ENCODE data around the gene TLR3.

Gene TLR3

DNA sequence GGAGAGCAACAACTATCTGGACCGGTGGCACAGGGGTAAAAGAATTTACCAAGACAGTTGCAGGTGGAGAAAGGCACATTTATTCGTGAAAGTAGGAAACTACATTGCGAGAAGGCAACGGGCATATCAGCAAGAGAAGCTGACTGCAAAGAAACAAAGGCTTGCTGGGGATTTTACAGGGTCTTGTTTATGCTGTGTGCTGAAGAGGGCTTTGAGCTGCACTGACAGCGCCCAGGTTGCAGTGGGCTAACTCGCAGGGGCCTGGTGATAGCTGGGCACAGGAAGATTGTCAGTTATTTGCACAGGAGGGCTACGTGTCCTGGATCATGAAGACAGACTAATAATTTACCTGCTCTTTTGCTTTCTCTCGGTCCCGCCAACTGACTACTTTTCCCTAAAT lies 10.7 kb downstream of the TLR3 start:
- TF ChIP-seq GATA3 (IDR thresholded peaks at IDR 0.05; ENCODE audit: low read depth, low read length) (no peak), GATA2 (IDR thresholded peaks at IDR 0.05; ENCODE audit: low read depth, low read length) (no peak)

DNA sequence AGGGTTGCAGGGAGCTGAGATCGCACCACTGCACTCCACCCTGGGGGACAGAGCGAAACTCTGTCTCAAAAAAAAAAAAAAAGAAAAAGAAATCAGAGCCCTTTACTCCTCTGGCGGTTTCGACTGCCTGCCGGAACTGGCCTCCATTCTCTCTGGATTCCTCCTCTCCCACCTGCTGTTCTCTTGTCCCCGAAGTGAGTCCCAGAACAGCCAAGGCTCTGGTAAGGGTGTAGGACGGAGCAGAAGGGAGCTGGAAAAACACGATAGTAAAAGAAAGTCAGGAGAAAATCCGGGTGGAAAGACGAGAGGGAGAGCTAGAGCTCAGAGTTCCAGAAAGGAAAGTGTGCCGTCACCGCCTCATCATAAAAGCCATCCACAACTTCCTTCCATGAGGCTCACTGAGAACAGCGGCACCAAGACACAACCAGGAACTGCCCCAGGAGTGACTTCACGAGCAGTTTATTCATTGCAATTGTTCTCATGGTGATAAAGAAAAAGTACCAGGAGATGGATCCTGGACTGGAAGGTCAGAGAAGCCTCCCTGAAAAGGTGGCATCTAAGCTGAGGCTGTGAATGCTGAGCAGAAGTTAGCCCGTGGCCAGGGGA lies 12.3 kb downstream of the TLR3 start:
- TF ChIP-seq GATA3 (IDR thresholded peaks at IDR 0.05; ENCODE audit: low read depth, low read length): no peak
- no peak for TF ChIP-seq GATA2 (IDR thresholded peaks at IDR 0.05; ENCODE audit: low read depth, low read length)

DNA sequence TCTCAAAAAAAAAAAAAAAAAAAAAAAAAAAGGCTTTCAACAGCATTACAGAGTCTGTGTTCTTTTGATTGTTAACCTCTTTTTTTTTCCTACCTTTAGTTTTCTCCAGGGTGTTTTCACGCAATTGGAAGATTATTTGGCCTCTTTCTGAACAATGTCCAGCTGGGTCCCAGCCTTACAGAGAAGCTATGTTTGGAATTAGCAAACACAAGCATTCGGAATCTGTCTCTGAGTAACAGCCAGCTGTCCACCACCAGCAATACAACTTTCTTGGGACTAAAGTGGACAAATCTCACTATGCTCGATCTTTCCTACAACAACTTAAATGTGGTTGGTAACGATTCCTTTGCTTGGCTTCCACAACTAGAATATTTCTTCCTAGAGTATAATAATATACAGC lies 13.3 kb downstream of the TLR3 start:
- TF ChIP-seq GATA2 (IDR thresholded peaks at IDR 0.05; ENCODE audit: low read depth, low read length) (no peak), GATA3 (IDR thresholded peaks at IDR 0.05; ENCODE audit: low read depth, low read length) (no peak)

DNA sequence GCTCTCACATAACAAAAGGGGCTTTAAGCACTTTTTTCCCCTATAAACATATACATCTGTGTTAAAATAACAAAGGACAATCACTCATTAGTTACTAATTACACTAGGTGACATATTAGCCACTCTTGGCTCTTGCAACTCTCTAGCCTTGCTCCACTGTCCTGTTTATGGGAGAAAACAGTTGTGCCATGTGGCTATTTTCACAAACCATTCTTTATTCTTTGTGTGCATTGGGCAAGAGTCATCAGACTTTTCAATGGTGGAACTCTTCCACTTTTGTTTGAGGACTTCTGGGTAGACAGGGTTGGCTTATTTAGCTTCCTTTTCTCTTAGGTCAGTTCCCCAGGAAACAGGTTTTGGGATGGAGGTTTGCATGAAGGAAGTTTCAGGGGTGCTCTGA lies 19.6 kb downstream of the TLR3 start:
- no peak for TF ChIP-seq GATA2 (IDR thresholded peaks at IDR 0.05; ENCODE audit: low read depth, low read length)

DNA sequence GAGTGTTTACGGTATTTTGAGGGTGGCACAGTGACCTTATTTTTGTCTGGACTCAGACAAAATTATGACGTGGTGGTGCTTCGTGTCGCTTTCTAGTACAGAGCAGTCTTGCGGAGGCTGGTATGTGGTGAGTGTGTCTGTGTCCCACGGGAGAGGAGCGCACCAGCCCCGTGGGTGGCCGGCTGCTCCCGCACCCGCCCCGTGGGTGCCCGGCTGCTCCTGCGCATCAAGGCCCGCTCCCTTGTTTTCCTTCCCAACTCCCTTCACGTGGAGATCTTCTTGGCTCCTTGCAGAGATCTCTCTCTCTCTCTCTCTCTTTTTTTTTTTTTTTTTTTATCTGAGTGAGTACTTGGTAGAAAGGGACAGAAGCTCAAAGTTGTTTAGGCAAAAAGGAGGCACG lies 23.3 kb downstream of the TLR3 start:
- TF ChIP-seq GATA2 (IDR thresholded peaks at IDR 0.05; ENCODE audit: low read depth, low read length): no peak
- TF ChIP-seq GATA3 (IDR thresholded peaks at IDR 0.05; ENCODE audit: low read depth, low read length): no peak

DNA sequence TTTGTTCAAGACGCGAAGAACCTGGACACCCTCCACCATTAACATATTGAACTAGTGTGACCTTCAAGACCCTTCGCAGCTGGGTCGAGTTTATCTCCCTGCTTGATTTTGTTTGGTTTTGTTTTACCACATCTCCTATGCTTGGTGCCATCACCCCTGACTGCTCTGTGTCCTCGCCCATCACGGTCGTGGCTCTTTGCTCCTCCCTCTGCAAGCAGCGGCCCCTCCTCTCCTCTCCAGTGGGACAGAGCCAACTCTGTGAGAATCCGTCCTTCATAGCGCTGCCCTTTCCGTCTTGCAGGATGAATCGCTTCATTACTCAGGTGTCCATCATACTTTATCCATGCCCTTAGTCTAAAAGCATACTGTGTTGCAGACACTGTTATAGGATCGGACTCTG lies 26.4 kb downstream of the TLR3 start:
- no peak for TF ChIP-seq GATA2 (IDR thresholded peaks at IDR 0.05; ENCODE audit: low read depth, low read length)
- no peak for TF ChIP-seq GATA3 (IDR thresholded peaks at IDR 0.05; ENCODE audit: low read depth, low read length)

DNA sequence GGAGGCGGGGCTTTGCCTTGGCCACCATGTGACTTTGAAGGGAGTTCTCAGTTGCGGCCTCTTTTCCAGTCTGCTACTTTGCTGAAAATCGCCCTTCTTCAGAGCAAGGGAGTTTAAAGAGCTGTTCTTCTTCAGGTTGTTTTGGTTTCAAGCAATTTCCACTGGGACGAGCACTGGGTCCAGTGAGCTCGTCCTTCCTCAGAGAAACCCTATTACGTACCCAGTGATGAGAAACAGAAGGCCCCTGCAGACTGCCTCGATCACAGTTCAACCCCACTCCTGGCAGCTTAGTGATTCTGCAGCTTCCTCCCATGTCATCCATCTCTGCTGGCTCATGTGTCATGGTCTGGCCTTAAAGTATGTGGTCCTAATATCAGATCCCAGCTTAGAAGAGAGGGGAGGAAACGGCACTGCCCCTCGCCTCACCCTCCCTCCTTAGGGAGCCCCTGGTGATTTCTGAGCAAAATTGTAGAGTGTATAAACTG lies 27.8 kb downstream of the TLR3 start:
- no peak for TF ChIP-seq GATA3 (IDR thresholded peaks at IDR 0.05; ENCODE audit: low read depth, low read length)
- TF ChIP-seq GATA2 (IDR thresholded peaks at IDR 0.05; ENCODE audit: low read depth, low read length): no peak

DNA sequence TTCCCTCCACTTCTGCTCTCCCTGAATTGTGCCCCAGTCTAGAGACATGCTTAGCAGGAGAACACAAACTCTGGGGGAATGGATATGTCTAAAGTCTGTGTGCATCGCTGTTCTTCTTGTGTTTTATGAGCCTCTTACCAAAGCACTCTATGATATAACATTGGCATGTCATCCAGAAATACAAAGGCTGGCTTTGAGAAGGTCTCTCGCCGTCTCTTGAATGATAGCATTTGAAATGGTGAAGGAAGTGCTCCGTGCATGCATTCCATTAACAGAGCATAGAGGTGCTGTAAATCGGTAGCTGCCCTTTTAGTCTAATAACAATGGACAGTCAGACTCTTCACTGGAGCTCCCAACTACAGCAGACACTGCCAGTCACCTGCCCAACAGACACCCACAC lies 28.4 kb downstream of the TLR3 start:
- TF ChIP-seq GATA2 (IDR thresholded peaks at IDR 0.05; ENCODE audit: low read depth, low read length): no peak
- no peak for TF ChIP-seq GATA3 (IDR thresholded peaks at IDR 0.05; ENCODE audit: low read depth, low read length)

DNA sequence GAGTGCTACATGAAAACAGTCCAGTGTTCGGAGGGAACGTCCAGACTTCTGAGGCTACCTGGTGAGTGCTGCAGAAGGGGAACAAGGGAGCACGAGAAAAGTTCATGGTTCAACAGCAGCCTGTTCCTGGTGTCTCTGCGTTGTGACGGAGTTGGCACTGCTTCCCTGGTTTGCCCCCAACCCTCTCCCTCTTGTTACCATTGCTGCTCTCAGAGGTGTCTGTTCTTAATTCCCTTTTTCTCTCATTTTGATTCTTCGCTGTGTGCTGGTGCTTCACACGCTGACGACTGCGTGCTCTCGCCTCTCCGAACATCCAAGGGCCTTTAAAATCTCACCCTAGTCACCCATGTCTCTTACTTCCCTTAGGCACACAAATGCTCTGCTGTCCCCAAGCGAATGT lies 34.0 kb downstream of the TLR3 start:
- TF ChIP-seq GATA2 (IDR thresholded peaks at IDR 0.05; ENCODE audit: low read depth, low read length) (no peak), GATA3 (IDR thresholded peaks at IDR 0.05; ENCODE audit: low read depth, low read length) (no peak)

DNA sequence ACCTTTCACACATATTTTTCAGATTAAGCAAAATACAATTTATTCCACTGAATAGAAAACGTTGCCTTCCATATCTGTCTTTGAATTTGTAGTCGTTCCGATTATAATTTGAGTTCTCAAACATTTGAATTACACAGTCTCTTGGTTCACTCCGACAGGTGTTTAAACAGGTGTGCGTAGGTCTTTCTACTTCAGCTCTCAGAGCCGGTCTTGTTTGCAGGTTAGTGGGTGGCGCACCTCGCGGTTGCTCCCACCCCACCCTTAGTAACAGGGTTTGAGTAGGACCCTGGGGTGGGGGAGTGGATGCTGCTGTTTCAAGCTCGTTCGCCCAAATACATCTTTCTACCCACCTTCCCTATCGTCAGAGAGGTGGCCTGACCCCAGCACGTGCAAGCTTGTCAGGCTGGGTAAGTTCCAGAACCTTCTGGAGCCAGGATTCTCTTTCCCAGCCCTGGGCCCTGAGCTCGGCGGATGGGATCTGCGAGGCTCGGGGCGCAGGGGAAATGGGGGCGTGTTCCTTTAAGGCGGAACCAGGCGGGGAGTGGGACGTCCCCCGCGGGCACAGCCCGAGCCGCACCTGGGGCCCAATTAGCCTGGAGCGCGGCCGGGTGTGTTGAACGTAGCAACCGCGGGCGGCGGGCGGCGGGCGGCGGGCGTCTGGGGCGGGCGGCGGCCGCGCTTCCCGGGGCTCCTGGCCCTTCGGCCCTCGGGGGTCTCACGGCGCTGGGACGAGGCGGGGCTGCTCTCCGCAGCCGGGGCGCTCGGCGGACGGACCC lies 35.3 kb downstream of the TLR3 start, which contains the start of gene FAM149A:
TSS of gene FAM149A (plus strand) at position 591 of the 776 bp plus-strand sequence.
- TF ChIP-seq GATA3 (IDR thresholded peaks at IDR 0.05; ENCODE audit: low read depth, low read length) (no peak), GATA2 (IDR thresholded peaks at IDR 0.05; ENCODE audit: low read depth, low read length) (no peak)

DNA sequence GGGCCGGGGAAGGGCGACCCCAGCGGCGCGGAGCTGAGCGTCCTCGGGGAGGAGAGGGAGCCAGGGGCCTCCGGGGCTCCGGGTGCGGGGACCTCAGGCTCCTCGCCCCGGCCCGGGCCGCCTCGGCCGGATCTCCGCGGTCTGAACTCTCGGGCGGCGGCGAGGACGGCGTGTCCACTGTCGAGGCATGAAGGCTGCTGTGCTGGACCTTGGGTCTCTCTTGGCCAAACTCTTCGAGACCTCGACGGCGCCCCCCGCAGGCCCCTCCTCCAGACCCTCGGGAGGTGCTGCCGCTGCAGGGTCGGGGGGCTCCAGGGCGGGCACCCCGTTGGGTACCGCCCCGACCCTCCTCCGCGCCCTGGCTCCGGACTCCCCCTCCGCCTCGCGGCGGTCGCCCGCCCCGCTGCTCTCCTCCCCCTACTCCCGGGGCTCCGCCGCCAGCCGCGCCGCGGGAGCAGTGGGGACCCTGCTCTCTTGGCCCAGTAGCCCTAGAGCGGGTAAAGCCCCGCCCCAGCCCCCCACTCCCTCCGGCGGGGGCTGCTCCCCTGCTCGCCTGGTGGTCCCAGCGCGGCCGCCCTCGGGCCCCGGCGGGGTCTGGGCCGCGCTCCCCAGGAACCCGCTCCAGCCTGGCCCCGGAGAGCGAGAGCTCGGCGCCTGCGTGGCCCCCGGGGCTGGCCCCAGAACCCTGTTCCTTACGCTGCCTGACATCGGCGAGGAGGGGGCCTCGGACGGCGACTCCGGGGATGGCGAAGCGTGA lies 36.1 kb downstream of the TLR3 start:
- TF ChIP-seq GATA2 (IDR thresholded peaks at IDR 0.05; ENCODE audit: low read depth, low read length): no peak
- no peak for TF ChIP-seq GATA3 (IDR thresholded peaks at IDR 0.05; ENCODE audit: low read depth, low read length)

DNA sequence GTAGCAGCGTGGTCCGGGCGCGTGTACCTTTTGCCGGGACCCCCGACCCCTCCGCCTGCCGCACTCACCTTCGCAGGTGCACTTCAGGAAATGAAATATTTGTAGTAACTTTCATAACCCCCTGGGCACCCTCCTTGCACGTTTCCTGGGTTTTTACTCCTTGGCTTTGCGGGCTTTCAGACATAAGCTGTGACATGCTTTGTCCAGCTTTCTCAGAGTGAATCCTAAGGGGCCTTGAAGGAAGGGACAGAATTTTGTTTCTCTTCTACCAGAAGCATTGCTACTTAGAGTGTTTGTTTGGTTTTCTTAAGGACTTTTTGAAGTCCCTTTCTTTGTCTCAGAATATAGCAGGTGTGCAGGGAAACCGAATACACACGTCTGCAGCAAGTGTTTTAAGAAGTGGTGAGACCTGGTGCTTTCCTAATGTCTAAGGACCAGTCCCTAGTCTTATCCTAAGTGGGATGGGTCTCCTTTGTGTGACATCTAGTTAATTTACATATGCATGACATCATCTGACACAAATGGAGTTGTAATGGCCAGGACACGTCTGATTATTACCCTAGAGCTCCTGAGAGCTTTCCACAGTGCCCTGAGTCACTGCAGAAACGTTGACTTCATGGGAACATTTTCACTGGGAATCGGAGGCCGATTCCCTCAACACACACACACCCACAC lies 36.8 kb downstream of the TLR3 start:
- no peak for TF ChIP-seq GATA3 (IDR thresholded peaks at IDR 0.05; ENCODE audit: low read depth, low read length)
- TF ChIP-seq GATA2 (IDR thresholded peaks at IDR 0.05; ENCODE audit: low read depth, low read length): no peak

DNA sequence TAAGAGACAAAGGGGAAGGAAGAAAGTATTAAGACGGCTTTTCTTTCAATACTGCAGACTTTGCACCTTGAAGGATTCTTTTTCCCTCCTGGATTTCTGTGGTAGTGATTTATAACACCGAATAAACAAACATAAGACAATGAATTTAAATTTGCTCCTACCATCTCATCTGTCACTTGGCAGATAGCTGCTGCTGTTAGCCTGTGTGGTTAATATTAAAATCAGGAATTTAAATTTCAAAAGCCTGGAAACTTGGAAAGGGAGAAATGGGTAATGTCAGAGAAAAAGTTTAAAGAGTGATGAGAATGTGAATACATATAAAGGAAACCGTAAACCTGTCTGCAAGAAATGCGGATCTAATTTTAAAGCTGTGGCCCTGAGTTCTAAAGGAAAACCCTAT lies 39.0 kb downstream of the TLR3 start:
- TF ChIP-seq GATA3 (IDR thresholded peaks at IDR 0.05; ENCODE audit: low read depth, low read length) (no peak), GATA2 (IDR thresholded peaks at IDR 0.05; ENCODE audit: low read depth, low read length) (no peak)

DNA sequence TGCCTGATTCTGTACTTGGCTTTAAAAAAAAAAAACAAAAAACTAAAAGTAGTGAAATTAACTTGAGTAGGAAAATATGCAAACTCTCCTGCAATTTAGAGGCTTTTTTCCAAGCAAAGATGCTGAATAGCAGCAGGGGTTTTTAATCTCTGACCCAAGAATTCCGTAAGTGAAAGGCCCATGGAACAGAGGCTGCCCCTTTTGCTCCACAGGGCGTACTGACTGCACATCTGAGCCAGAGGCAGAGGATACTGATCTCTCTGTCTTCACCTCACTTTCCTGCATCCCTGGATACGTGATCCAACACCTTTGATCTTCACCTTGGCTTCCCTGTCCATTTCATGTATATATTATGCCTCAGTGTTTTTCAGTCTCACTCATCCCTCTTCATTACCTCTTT lies 39.4 kb downstream of the TLR3 start:
- no peak for TF ChIP-seq GATA2 (IDR thresholded peaks at IDR 0.05; ENCODE audit: low read depth, low read length)
- TF ChIP-seq GATA3 (IDR thresholded peaks at IDR 0.05; ENCODE audit: low read depth, low read length): no peak
